ENCODE measurements around the gene TNFRSF18.

TNFRSF18 gene

GRCh38 chr1:1232796-1233566 is 26.6 kb upstream of the TNFRSF18 start:
- POLR2A ChIA-PET: no interaction called here
- TF ChIP-seq CTCF (IDR thresholded peaks at IDR 0.05; ENCODE audit: control extremely low read depth, extremely low read depth, low read depth, missing control alignments): no peak
- DNase-seq (ENCODE audit: extremely low spot score): no peak
- CTCF ChIA-PET: interaction anchor here (1.5 kb wide), 1 partner anchor 111 kb away, joined by 3 read pairs; no protein-coding TSS in a partner anchor

- TF ChIP-seq CTCF (IDR thresholded peaks at IDR 0.05; ENCODE audit: control extremely low read depth, extremely low read depth, low read depth, missing control alignments): no peak
- DNase-seq (ENCODE audit: extremely low spot score): no peak
- POLR2A ChIA-PET: no interaction called here
- CTCF ChIA-PET: interaction anchor here (1.5 kb wide), 1 partner anchor 110 kb away, joined by 3 read pairs; no protein-coding TSS in a partner anchor
Measured at GRCh38 chr1:1232208-1232795, 25.9 kb upstream of the TNFRSF18 start, which contains the start of gene B3GALT6. Gene B3GALT6, plus strand, starts transcription at chr1:1232237. Its CDS starts 42 bp downstream, at chr1:1232279.

- peak; percentile 100 for DNase-seq (ENCODE audit: extremely low spot score)
- no peak for TF ChIP-seq CTCF (IDR thresholded peaks at IDR 0.05; ENCODE audit: control extremely low read depth, extremely low read depth, low read depth, missing control alignments)
- CTCF ChIA-PET: interaction anchor here (0.8 to 2.9 kb wide), 7 partner anchors 10 to 168 kb away, joined by 3 to 8 read pairs (median 3); partner anchors contain the start of gene UBE2J2
- POLR2A ChIA-PET: interaction anchor here (0.6 kb wide), 1 partner anchor 144 kb away, joined by 3 read pairs; the partner anchor contains the start of gene AURKAIP1
Measured at GRCh38 chr1:1231400-1232207, 25.2 kb upstream of the TNFRSF18 start, which contains the start of gene SDF4. Gene SDF4, minus strand, starts transcription at chr1:1232001. Its CDS starts 3,229 bp downstream, at chr1:1228772.

- no peak for TF ChIP-seq CTCF (IDR thresholded peaks at IDR 0.05; ENCODE audit: control extremely low read depth, extremely low read depth, low read depth, missing control alignments)
- ChIA-PET CTCF (interaction anchor here (0.8 to 2.9 kb wide), 6 partner anchors 11 to 167 kb away, joined by 3 to 8 read pairs (median 3); partner anchors contain the start of gene UBE2J2), POLR2A (no interaction called here)
- DNase-seq (ENCODE audit: extremely low spot score): no peak
Measured at GRCh38 chr1:1230656-1231399, 24.4 kb upstream of the TNFRSF18 start.

GRCh38 chr1:1229770-1230169 is 23.4 kb upstream of the TNFRSF18 start:
- POLR2A ChIA-PET: interaction anchor here (0.5 kb wide), 1 partner anchor 15 kb away, joined by 3 read pairs; no protein-coding TSS in a partner anchor
- DNase-seq (ENCODE audit: extremely low spot score): no peak
- CTCF ChIA-PET: interaction anchor here (1.0 to 2.9 kb wide), 2 partner anchors 17 to 107 kb away, joined by 3 to 8 read pairs; no protein-coding TSS in a partner anchor
- TF ChIP-seq CTCF (IDR thresholded peaks at IDR 0.05; ENCODE audit: control extremely low read depth, extremely low read depth, low read depth, missing control alignments): no peak
